Keratinocyte (primary cell): ENCODE measurements around the gene TAP1. TPM values are rescaled to one million over a fixed set of nuclear protein-coding genes. Genes with fewer than 3 reads are reported as not detected.

ENCODE experiments used
- DNase-seq: peaks from one replicate; pipeline ENCODE4 v3.0.0-alpha.2; 2011; ENCODE audit warnings: low read depth, missing footprints, low spot score
- FAIRE-seq: peaks from 2 replicates; lab custom pipeline; 2011; peaks lifted over from hg19 to GRCh38; lab: Jason Lieb, UNC
- H2AFZ ChIP-seq: 2 replicates; pipeline ENCODE4 v1.6.0; 2012; ENCODE audit warnings: low read length, control low read depth, inconsistent platforms; ENCODE audit not compliant: control insufficient read depth
- H3K27ac ChIP-seq: 2 replicates; pipeline ENCODE4 v1.5.1; 2011; ENCODE audit warnings: low read length; ENCODE audit not compliant: control insufficient read depth, insufficient read depth
- H3K27me3 ChIP-seq: 3 replicates; pipeline ENCODE4 v1.6.0; 2011; ENCODE audit warnings: low read length; ENCODE audit not compliant: control insufficient read depth, insufficient read depth; ENCODE audit errors: extremely low read depth
- H3K36me3 ChIP-seq, 2 experiments: 2 replicates in 1 of 2; 3 replicates in 1 of 2; pipeline ENCODE4 v1.5.1; 2011; ENCODE audit warnings: low read length in 2 of 2, mild to moderate bottlenecking in 1 of 2; ENCODE audit not compliant: control insufficient read depth in 2 of 2, insufficient read depth in 2 of 2; ENCODE audit errors: extremely low read depth in 1 of 2
- H3K4me1 ChIP-seq: 3 replicates; pipeline ENCODE4 v1.5.1; 2011; ENCODE audit warnings: low read length; ENCODE audit not compliant: control insufficient read depth, insufficient read depth; ENCODE audit errors: extremely low read depth
- H3K4me2 ChIP-seq: 3 replicates; pipeline ENCODE4 v1.6.0; 2011; ENCODE audit warnings: low read depth, low read length; ENCODE audit not compliant: control insufficient read depth, insufficient read depth; ENCODE audit errors: extremely low read depth
- H3K4me3 ChIP-seq, 3 experiments: fragments of 200-600 bp in 1 of 3; sonication (generic) in 1 of 3; 2 replicates in 2 of 3; 3 replicates in 1 of 3; pipeline ENCODE4 v1.5.1; 2011 to 2016; ENCODE audit warnings: low read length in 3 of 3, mild to moderate bottlenecking in 3 of 3, control low read depth in 2 of 3, inconsistent platforms in 1 of 3, low read depth in 1 of 3, mixed read lengths in 1 of 3, mixed run types in 1 of 3, moderate library complexity in 1 of 3; ENCODE audit not compliant: control insufficient read depth in 2 of 3, insufficient read depth in 2 of 3; ENCODE audit errors: extremely low read depth in 1 of 3
- H3K79me2 ChIP-seq: 2 replicates; pipeline ENCODE4 v1.6.0; 2012; ENCODE audit warnings: low read length; ENCODE audit not compliant: control insufficient read depth, insufficient read depth
- H3K9ac ChIP-seq: 3 replicates; pipeline ENCODE4 v1.6.0; 2011; ENCODE audit warnings: low read length; ENCODE audit not compliant: control insufficient read depth, insufficient read depth; ENCODE audit errors: extremely low read depth
- H3K9me1 ChIP-seq: 3 replicates; pipeline ENCODE4 v1.6.0; 2011; ENCODE audit warnings: low read length; ENCODE audit not compliant: control insufficient read depth, insufficient read depth; ENCODE audit errors: extremely low read depth
- H3K9me3 ChIP-seq: 2 replicates; pipeline ENCODE4 v1.5.1; 2012; ENCODE audit warnings: low read depth, low read length; ENCODE audit not compliant: control insufficient read depth
- H4K20me1 ChIP-seq: 3 replicates; pipeline ENCODE4 v1.6.0; 2011; ENCODE audit warnings: low read length; ENCODE audit not compliant: control insufficient read depth, insufficient read depth; ENCODE audit errors: extremely low read depth
- EZH2 ChIP-seq: IDR thresholded peaks from one replicate; pipeline ENCODE4 v1.6.1; 2012; ENCODE audit warnings: inconsistent platforms, mild to moderate bottlenecking, low read length, moderate library complexity
- dilution Hi-C: fragments of 300-500 bp; cut with MboI; formaldehyde crosslinking; loops from one replicate; pipeline ENCODE4 v1.7.0; 2020; ENCODE audit warnings: low sequenced_read_pairs; ENCODE audit not compliant: extremely low pct_ligation_motif_present
- polyA plus RNA-seq, 5 experiments: library from polyadenylated mRNA; depleted of rRNA in 3 of 5; stranded (reverse) in 3 of 5; stranded (forward) in 1 of 5; unstranded in 1 of 5; fragments of >200 nt; gene quantifications; 1 replicate in 1 of 5; 2 replicates in 3 of 5; 3 replicates in 1 of 5; pipeline versions ENCODE4 v1.2.1 to v1.2.3, GENCODE V29; 2011 to 2012; ENCODE audit warnings: missing spikeins in 2 of 5, low read depth in 1 of 5, low replicate concordance in 1 of 5
- TF ChIP-seq, protein P1 (sequence below), 3 experiments: IDR thresholded peaks in 1 of 3; conservative IDR thresholded peaks in 1 of 3; optimal IDR thresholded peaks in 1 of 3; 2 replicates in 2 of 3; 3 replicates in 1 of 3; pipeline versions ENCODE3 to v1.5.1; 2011; ENCODE audit warnings: low read length in 3 of 3, mild to moderate bottlenecking in 3 of 3, moderate library complexity in 2 of 3, control low read depth in 1 of 3, inconsistent platforms in 1 of 3; ENCODE audit not compliant: insufficient read depth in 2 of 3; ENCODE audit errors: extremely low read depth in 1 of 3

TAP1 gene
- polyA plus RNA-seq, 1 donor (not counting 4 experiments of a cell fraction or from before 2014, with no cell fraction given): 56.1 TPM

DNA sequence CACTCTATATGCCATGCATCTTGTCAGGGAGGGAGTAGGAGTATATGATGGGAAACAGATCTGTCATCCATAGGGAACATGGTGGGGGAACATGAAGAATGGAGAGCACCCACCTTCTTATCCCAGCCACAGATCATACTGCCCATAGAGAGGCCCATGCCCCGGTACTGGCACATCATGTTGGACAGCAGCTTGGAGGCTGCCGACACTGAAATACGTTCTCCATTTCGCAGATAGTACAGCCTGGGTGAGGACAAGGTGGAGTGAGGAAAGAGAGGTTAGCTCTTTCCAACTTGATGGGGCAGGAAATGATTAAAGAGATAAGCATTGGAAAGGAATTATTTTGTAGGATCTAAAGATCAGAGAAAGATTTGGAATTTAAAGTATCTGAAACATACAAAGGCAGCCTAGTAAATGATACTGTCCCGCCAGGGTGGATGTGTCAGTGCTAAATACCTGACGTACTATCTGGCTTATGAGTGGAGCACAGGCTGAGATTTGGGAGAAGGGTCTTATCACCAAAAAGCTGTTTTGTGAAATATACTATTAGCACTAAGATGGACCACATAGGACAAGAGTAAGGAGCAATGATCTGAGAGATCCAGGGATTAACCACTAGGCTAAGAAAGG is 11.4 kb downstream of the TAP1 start:
- H3K4me1 ChIP-seq: peaks cover 25% of the 10 kb centered on the region

DNA sequence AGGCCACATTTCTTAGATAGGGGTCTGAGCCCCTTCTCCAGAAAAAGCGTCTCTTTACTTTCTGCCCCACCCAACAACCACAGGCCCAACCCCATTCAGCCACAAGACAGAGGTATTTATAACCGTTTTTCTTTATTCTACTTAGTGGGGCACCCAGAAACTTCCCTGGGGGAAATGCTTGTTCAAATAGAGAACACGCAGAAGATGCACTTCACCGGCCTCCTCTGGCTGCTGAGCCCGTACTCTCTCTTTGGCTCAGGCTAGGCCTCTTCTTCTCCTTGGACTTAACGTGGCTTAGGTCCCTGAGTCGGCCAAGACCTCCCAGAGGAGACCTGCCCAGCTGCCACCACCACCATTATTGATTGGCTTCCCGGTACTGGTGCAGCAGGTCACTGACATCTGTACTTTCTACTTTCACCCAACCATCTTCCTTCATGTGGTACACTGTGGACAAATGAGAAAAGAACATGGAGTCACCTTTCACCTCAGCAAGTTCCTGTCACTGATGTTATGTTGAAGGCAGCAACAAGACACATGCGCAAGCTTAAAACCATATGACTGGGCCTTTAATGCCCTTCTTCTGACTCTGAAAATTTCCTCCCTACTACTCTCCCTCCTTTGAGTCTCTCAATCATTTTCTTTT is 12.8 kb downstream of the TAP1 start:
- Histone ChIP-seq H3K9me3 (no peaks in the 10 kb centered on the region), H3K4me1 (peaks cover 33% of the 10 kb centered on the region), H3K9me1 (no peaks in the 10 kb centered on the region), H3K27me3 (no peaks in the 10 kb centered on the region), H3K9ac (no peak overlapping the region), H3K4me3 (no peak overlapping the region), H3K4me2 (no peak overlapping the region), H3K36me3 (peaks cover 4 to 13% of the 10 kb centered on the region in 2 experiments), H3K27ac (no peak overlapping the region), H4K20me1 (no peaks in the 10 kb centered on the region), H3K79me2 (peaks cover 20% of the 10 kb centered on the region), H2AFZ (no peak overlapping the region)
- TF ChIP-seq, protein P1, sequence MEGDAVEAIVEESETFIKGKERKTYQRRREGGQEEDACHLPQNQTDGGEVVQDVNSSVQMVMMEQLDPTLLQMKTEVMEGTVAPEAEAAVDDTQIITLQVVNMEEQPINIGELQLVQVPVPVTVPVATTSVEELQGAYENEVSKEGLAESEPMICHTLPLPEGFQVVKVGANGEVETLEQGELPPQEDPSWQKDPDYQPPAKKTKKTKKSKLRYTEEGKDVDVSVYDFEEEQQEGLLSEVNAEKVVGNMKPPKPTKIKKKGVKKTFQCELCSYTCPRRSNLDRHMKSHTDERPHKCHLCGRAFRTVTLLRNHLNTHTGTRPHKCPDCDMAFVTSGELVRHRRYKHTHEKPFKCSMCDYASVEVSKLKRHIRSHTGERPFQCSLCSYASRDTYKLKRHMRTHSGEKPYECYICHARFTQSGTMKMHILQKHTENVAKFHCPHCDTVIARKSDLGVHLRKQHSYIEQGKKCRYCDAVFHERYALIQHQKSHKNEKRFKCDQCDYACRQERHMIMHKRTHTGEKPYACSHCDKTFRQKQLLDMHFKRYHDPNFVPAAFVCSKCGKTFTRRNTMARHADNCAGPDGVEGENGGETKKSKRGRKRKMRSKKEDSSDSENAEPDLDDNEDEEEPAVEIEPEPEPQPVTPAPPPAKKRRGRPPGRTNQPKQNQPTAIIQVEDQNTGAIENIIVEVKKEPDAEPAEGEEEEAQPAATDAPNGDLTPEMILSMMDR (optimal IDR thresholded peaks at IDR 0.05 in 1 of 3, IDR thresholded peaks at IDR 0.05 in 1 of 3, conservative IDR thresholded peaks at IDR 0.05 in 1 of 3; ENCODE audit: extremely low read depth in 1 of 3, insufficient read depth in 2 of 3, low read length in 3 of 3): no peak
- no peak for TF ChIP-seq EZH2
- dilution Hi-C loops: no loop called here
- no peak for FAIRE-seq
- no peak for DNase-seq

More for the DNA sequence above, 11.4 kb downstream of the TAP1 start:
- Histone ChIP-seq H4K20me1 (no peaks in the 10 kb centered on the region), H3K79me2 (peaks cover 12% of the 10 kb centered on the region), H3K9me1 (no peaks in the 10 kb centered on the region), H3K27ac (no peak overlapping the region), H2AFZ (no peak overlapping the region), H3K4me2 (peak overlapping the region; percentile 89), H3K9me3 (no peaks in the 10 kb centered on the region), H3K9ac (no peak overlapping the region), H3K27me3 (no peaks in the 10 kb centered on the region), H3K4me3 (no peak overlapping the region), H3K36me3 (peaks cover 8 to 17% of the 10 kb centered on the region in 2 experiments)
- dilution Hi-C loops: no loop called here
- FAIRE-seq: no peak
- DNase-seq: no peak
- TF ChIP-seq EZH2: no peak
